ENCODE measurements around the gene ILKAP. TPM values are rescaled to one million over a fixed set of nuclear protein-coding genes. Genes with fewer than 3 reads are reported as not detected.

Gene ILKAP
- polyA plus RNA-seq, 3 donors = 23.2 to 44.2 (median 29.3) TPM

GRCh38 chr2:238251986-238252385 is 48.5 kb upstream of the ILKAP start:
- no peak for TF ChIP-seq CTCF (IDR thresholded peaks at IDR 0.05)
- Histone ChIP-seq H2AFZ (ENCODE audit: insufficient read depth, low read depth, low read length, poor library complexity, severe bottlenecking) (no peak overlapping the region), H3K27ac (ENCODE audit: low read depth in 1 of 2, low read length in 2 of 2) (no peak overlapping the region), H3K9ac (ENCODE audit: insufficient read depth, low read length, poor library complexity, severe bottlenecking) (no peak overlapping the region), H4K20me1 (ENCODE audit: insufficient read depth, low read length) (no peaks in the 10 kb centered on the region), H3K79me2 (ENCODE audit: insufficient read depth, low read length) (no peaks in the 10 kb centered on the region), H3K4me2 (replicated peaks; ENCODE audit: extremely low read depth, low read length, poor library complexity, severe bottlenecking) (no peak overlapping the region), H3K27me3 (ENCODE audit: control insufficient read depth in 2 of 2, insufficient read depth in 2 of 2, low read length in 2 of 2) (no peaks in the 10 kb centered on the region), H3K4me3 (replicated peaks in 1 of 3; ENCODE audit: low read depth in 2 of 3, low read length in 3 of 3) (no peak overlapping the region), H3K9me3 (replicated peaks in 1 of 2; ENCODE audit: control insufficient read depth in 1 of 2, insufficient read depth in 1 of 2, low read length in 2 of 2) (no peaks in the 10 kb centered on the region), H3K4me1 (ENCODE audit: control insufficient read depth in 1 of 2, insufficient read depth in 2 of 2, low read length in 2 of 2) (no peaks in the 10 kb centered on the region), H3K36me3 (replicated peaks in 1 of 2; ENCODE audit: control insufficient read depth in 1 of 2, insufficient read depth in 2 of 2, low read length in 2 of 2) (peaks cover 53 to 86% of the 10 kb centered on the region in 2 donors)
- Mint-ChIP-seq H3K4me1 (peaks cover 2% of the 10 kb centered on the region), H3K36me3 (peaks cover 79 to 94% of the 10 kb centered on the region in 2 donors), H3K27ac (no peak overlapping the region), H3K27me3 (ENCODE audit: low read depth in 3 of 3) (peaks cover 0 to 4% (median 2%) of the 10 kb centered on the region in 3 donors), H3K9me3 (no peaks in the 10 kb centered on the region), H3K4me3 (no peak overlapping the region)
- DNase-seq = no peak
- WGBS (ENCODE audit: insufficient coverage) = 99% methylated on average over 10 of the region's 11 CpGs
- intact Hi-C loops (cut with micrococcal nuclease) = no loop called here

GRCh38 chr2:238251331-238251730 is 47.8 kb upstream of the ILKAP start:
- Histone ChIP-seq H3K9ac (ENCODE audit: insufficient read depth, low read length, poor library complexity, severe bottlenecking) (no peak overlapping the region), H3K4me2 (replicated peaks; ENCODE audit: extremely low read depth, low read length, poor library complexity, severe bottlenecking) (no peak overlapping the region), H2AFZ (ENCODE audit: insufficient read depth, low read depth, low read length, poor library complexity, severe bottlenecking) (no peak overlapping the region), H3K36me3 (replicated peaks in 1 of 2; ENCODE audit: control insufficient read depth in 1 of 2, insufficient read depth in 2 of 2, low read length in 2 of 2) (peaks cover 50 to 85% of the 10 kb centered on the region in 2 donors), H3K79me2 (ENCODE audit: insufficient read depth, low read length) (no peaks in the 10 kb centered on the region), H3K9me3 (replicated peaks in 1 of 2; ENCODE audit: control insufficient read depth in 1 of 2, insufficient read depth in 1 of 2, low read length in 2 of 2) (no peaks in the 10 kb centered on the region), H3K4me1 (ENCODE audit: control insufficient read depth in 1 of 2, insufficient read depth in 2 of 2, low read length in 2 of 2) (no peaks in the 10 kb centered on the region), H3K4me3 (replicated peaks in 1 of 3; ENCODE audit: low read depth in 2 of 3, low read length in 3 of 3) (no peak overlapping the region), H3K27ac (ENCODE audit: low read depth in 1 of 2, low read length in 2 of 2) (no peak overlapping the region), H3K27me3 (ENCODE audit: control insufficient read depth in 2 of 2, insufficient read depth in 2 of 2, low read length in 2 of 2) (no peaks in the 10 kb centered on the region), H4K20me1 (ENCODE audit: insufficient read depth, low read length) (no peaks in the 10 kb centered on the region)
- no peak for DNase-seq
- intact Hi-C loops (cut with micrococcal nuclease) = no loop called here
- no peaks in the 10 kb centered on the region for H3K9me3 Mint-ChIP-seq
- no peak for TF ChIP-seq CTCF (IDR thresholded peaks at IDR 0.05)
- H3K4me1 Mint-ChIP-seq = peaks cover 4% of the 10 kb centered on the region
- WGBS (ENCODE audit: insufficient coverage) = 97% methylated on average over 12 of the region's 12 CpGs
- H3K27me3 Mint-ChIP-seq (ENCODE audit: low read depth in 3 of 3) = peaks cover 0 to 4% (median 2%) of the 10 kb centered on the region in 3 donors
- no peak overlapping the region for H3K4me3 Mint-ChIP-seq
- H3K36me3 Mint-ChIP-seq = peaks cover 74 to 89% of the 10 kb centered on the region in 2 donors
- H3K27ac Mint-ChIP-seq = no peak overlapping the region

Data from CD14-positive monocyte (primary cell).